ENCODE data around the gene C1orf94. TPM values are rescaled to one million over a fixed set of nuclear protein-coding genes. Genes with fewer than 3 reads are reported as not detected.

C1orf94 gene
- total and polyA plus RNA-seq, 2 of the 8 experiments (the other 6 are each of a cell fraction or from before 2014, with no cell fraction given), result 5.8 to 12.5 TPM

DNA sequence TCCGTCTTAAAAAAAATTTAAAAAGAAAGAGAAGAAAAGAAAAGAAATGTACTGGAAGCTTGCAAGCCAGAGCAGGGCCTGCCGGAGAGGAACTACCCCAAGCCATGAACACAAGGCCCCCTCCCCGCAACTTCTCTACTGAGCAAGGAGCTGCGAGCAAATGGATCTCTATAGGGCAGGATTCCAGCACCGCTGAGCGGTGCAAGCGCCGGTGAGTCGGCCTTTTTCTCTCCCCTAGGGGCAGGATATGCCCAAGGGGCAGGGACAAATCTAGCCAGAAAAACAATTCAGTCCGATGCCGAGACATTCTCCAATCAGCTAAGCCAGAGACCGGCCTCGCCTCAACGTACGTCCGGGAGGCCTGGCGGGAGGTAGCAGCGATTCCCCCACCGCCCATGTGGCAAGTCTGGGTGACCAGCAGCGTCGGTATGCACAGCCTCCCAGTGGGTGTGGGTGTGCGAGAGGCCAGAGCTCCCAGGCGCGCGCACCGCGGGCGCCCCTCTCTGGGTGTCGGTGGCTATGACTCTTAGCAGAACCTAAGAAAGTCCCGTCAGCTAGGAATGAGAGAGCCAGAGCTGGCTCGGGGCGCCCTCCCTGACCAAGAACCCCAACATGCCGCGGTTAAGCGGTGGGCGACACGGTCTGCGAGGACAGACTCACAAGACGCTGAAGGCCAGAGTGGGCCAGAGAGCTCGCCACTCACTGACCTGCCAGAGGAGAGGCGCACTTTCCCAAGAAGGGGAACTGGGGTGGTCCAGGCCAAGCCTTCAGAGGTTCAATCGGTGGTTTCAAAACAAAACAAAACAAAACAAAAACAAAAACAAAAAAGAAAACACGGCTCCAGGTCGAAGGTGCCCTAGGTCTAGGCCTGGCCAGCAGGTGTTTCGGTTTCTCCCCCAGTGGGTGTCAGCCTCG is 13.6 kb upstream of the C1orf94 start (continued):
- TF ChIP-seq JUND (IDR thresholded peaks at IDR 0.05; ENCODE audit: low read length), result peak; percentile 24; the same call in 1 of the 2 replicates
- no peak for TF ChIP-seq HDAC6 (IDR thresholded peaks at IDR 0.05; ENCODE audit: low read depth, low read length)
- TF ChIP-seq SRF (IDR thresholded peaks at IDR 0.05; ENCODE audit: low read depth, low read length), result no peak
- TF ChIP-seq SIN3A (conservative IDR thresholded peaks at IDR 0.05 in 1 of 2, IDR thresholded peaks at IDR 0.05 in 1 of 2; ENCODE audit: low read depth in 1 of 2, low read length in 2 of 2), result peak in 1 of 2 experiments; percentile 75; a peak in 2 of 4 replicates
- TF ChIP-seq KDM1A (IDR thresholded peaks at IDR 0.05; ENCODE audit: borderline replicate concordance, low read length), result no peak
- peak; percentile 17 for TF ChIP-seq CHD7 (IDR thresholded peaks at IDR 0.05; ENCODE audit: insufficient replicate concordance, low read length)
- peak; percentile 81 to 86 for TF ChIP-seq RAD21 (IDR thresholded peaks at IDR 0.05 in 1 of 2, conservative IDR thresholded peaks at IDR 0.05 in 1 of 2; ENCODE audit: low read depth in 2 of 2, low read length in 2 of 2)
- TF ChIP-seq NRF1 (IDR thresholded peaks at IDR 0.05; ENCODE audit: low read depth, low read length), result no peak

Measured in H1 (cell line).